Esophagus (tissue), 2 donors: ENCODE data around the gene ZP3. TPM values are rescaled to one million over a fixed set of nuclear protein-coding genes. Genes with fewer than 3 reads are reported as not detected.
A peak's percentile ranks its signal among the peaks of the same experiment; 100 is the strongest.
"Not testable (repeated sequence)": the region's sequence is repeated elsewhere in the genome, so short reads cannot be mapped to it uniquely, and the experiment has no call there.

Experiments
- H3K27ac ChIP-seq, 2 donors: one replicate each; pipeline ENCODE4 v1.5.1; 2013; ENCODE audit warnings: low read depth in 2 of 2, mild to moderate bottlenecking in 2 of 2, inconsistent platforms in 1 of 2, low read length in 1 of 2, moderate library complexity in 1 of 2
- H3K27me3 ChIP-seq, 2 donors: one replicate each; pipeline ENCODE4 v1.6.1; 2013; ENCODE audit warnings: low read length in 2 of 2, control low read depth in 1 of 2, mild to moderate bottlenecking in 1 of 2; ENCODE audit not compliant: insufficient read depth in 2 of 2, control insufficient read depth in 1 of 2
- H3K36me3 ChIP-seq, 2 donors: one replicate each; pipeline ENCODE4 v1.6.1; 2013; ENCODE audit warnings: low read length in 1 of 2; ENCODE audit not compliant: control insufficient read depth in 2 of 2, insufficient read depth in 2 of 2
- H3K4me1 ChIP-seq, 2 donors: one replicate each; pipeline ENCODE4 v1.6.1; 2013; ENCODE audit warnings: low read length in 1 of 2; ENCODE audit not compliant: control insufficient read depth in 2 of 2, insufficient read depth in 2 of 2
- H3K4me3 ChIP-seq, 2 donors: one replicate each; pipeline ENCODE4 v1.5.1; 2013; ENCODE audit warnings: low read length in 2 of 2, mild to moderate bottlenecking in 2 of 2, low read depth in 1 of 2, moderate library complexity in 1 of 2
- H3K9me3 ChIP-seq, 2 donors: one replicate each; pipeline ENCODE4 v1.6.1; 2013; ENCODE audit warnings: mild to moderate bottlenecking in 2 of 2, low read depth in 1 of 2, low read length in 1 of 2, moderate library complexity in 1 of 2; ENCODE audit not compliant: control insufficient read depth in 2 of 2, insufficient read depth in 1 of 2
- WGBS, 2 donors: extraction: QIAGEN DNeasy Blood & Tissue Kit; methylation state at CpG; one replicate each; pipeline ENCODE4 v1.1.7; 2013; 5-methylcytosine and 5-hydroxymethylcytosine counted together
- polyA plus RNA-seq, 2 donors: library from polyadenylated mRNA; stranded (reverse); fragments of 200-250 nt; gene quantifications; one replicate each; pipeline ENCODE4 v1.2.3, GENCODE V29; 2013
- donor health status: healthy with polysubstance abuse.
- donor health status: Bipolar disorder and iron deficiency.

Gene ZP3
- 1 to 10 TPM; 4.3 to 6.9 TPM for polyA plus RNA-seq

GRCh38 chr7:76424413-76425111, at the start of gene ZP3:
ZP3 (plus strand) TSS chr7:76424950; CDS start chr7:76424965, 15 bp downstream.
- peaks cover 0 to 2% of the 10 kb centered on the region in 2 donors for H3K4me1 ChIP-seq
- no peaks in the 10 kb centered on the region for H3K36me3 ChIP-seq
- H3K27me3 ChIP-seq = no peaks in the 10 kb centered on the region
- 79 to 83% methylated on average over 10 of the region's 10 CpGs for WGBS, 2 donors
- no peak within 1 kb of the TSS for H3K4me3 ChIP-seq
- H3K27ac ChIP-seq = peak within 1 kb of the TSS in 1 of 2 donors; percentile 50
- H3K9me3 ChIP-seq = no peaks in the 10 kb centered on the region

GRCh38 chr7:76375251-76375650, 49.5 kb upstream of the ZP3 start:
- WGBS, 2 donors = 87% methylated on average over 9 of the region's 9 CpGs
- Histone ChIP-seq H3K27me3 (no peaks in the 10 kb centered on the region), H3K4me1 (peaks cover 0 to 3% of the 10 kb centered on the region in 2 donors), H3K36me3 (no peaks in the 10 kb centered on the region), H3K4me3 (no peak overlapping the region), H3K27ac (no peak overlapping the region), H3K9me3 (no peaks in the 10 kb centered on the region)

- no peak overlapping the region for H3K4me3 ChIP-seq
- H3K27me3 ChIP-seq = no peaks in the 10 kb centered on the region
- 81 to 83% methylated on average over 9 of the region's 9 CpGs for WGBS, 2 donors
- no peaks in the 10 kb centered on the region for H3K9me3 ChIP-seq
- H3K36me3 ChIP-seq = no peaks in the 10 kb centered on the region
- peaks cover 0 to 6% of the 10 kb centered on the region in 2 donors for H3K4me1 ChIP-seq
- H3K27ac ChIP-seq = no peak overlapping the region
Observed at GRCh38 chr7:76377186-76377918, 47.4 kb upstream of the ZP3 start.

DNA sequence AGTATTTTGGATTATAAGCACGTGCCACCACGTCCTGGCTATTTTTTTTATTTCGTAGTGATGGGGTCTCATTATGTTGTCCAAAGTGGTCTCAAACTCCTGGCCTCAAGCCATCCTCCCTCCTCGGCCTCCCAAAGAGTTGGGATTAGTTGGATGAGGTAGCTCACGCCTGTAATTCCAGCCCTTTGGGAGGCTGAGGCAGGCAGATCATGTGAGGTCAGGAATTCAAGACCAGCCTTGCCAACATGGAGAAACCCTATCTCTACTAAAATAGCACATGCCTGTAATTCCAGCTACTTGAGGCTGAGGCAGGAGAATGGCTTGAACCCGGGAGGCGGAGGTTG, 44.2 kb upstream of the ZP3 start:
- H3K27me3 ChIP-seq = no peaks in the 10 kb centered on the region
- H3K4me3 ChIP-seq = no peak overlapping the region
- H3K9me3 ChIP-seq = no peaks in the 10 kb centered on the region
- no peaks in the 10 kb centered on the region for H3K36me3 ChIP-seq
- peaks cover 0 to 3% of the 10 kb centered on the region in 2 donors for H3K4me1 ChIP-seq
- H3K27ac ChIP-seq = peak overlapping the region; percentile 93 to 94
- WGBS, 2 donors = 63 to 76% methylated on average over 7 of the region's 7 CpGs

DNA sequence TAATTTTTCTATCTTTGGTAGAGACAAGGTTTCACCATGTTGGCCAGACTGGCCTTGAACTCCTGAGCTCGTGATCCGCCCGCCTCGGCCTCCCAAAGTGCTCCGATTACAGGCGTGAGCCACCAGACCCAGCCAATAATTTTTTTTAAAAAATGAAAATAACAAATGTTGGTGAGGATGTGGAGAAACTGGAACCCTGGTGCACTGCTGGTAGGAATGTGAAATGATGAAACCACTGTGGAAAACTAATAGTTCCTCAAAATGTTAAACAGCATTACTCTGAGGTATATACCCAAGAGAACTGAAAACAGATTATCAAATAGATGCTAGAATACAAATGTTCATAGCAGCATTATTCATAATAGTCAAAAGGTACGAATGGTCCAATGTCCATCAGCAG, 42.9 kb upstream of the ZP3 start:
- H3K36me3 ChIP-seq = no peaks in the 10 kb centered on the region
- no peaks in the 10 kb centered on the region for H3K27me3 ChIP-seq
- WGBS, 2 donors = 95 to 96% methylated on average over 7 of the region's 7 CpGs
- no peak overlapping the region for H3K27ac ChIP-seq
- H3K4me3 ChIP-seq = no peak overlapping the region
- H3K9me3 ChIP-seq = no peaks in the 10 kb centered on the region
- peaks cover 0 to 3% of the 10 kb centered on the region in 2 donors for H3K4me1 ChIP-seq

- Histone ChIP-seq H3K4me3 (no peak overlapping the region), H3K4me1 (peaks cover 0 to 3% of the 10 kb centered on the region in 2 donors), H3K27ac (no peak overlapping the region), H3K9me3 (no peaks in the 10 kb centered on the region), H3K27me3 (no peaks in the 10 kb centered on the region), H3K36me3 (no peaks in the 10 kb centered on the region)
- WGBS, 2 donors = 80% methylated on average over 13 of the region's 13 CpGs
Observed at GRCh38 chr7:76383089-76383944, 41.4 kb upstream of the ZP3 start.

DNA sequence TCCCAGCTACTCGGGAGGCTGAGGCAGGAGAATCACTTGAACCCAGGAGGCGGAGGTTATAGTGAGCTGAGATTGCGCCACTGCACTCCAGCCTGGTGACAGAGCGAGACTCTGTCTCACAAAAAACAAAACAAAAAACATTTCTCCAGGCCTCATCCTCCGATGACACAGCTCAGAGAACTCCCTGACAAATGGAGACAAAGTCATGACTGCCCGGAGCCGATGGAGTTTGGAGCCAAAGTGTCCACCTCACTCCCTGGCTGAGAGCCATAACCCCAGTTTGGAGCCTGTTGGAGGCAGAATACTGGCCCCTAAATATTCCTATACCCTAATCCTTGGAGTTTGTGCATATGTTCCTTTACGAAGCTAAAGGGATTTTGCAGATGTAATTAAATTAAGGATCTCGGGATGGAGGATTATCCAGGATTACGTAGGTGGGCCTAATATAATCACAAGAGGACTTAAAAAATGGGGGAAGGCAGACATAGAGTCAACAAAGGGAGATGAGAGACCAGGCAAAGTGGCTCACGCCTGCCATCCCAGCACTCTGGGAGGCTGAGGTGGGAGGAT, 38.0 kb upstream of the ZP3 start:
- H3K4me1 ChIP-seq = no peaks in the 10 kb centered on the region
- no peaks in the 10 kb centered on the region for H3K9me3 ChIP-seq
- H3K27me3 ChIP-seq = no peaks in the 10 kb centered on the region
- no peak overlapping the region for H3K27ac ChIP-seq
- WGBS, 2 donors = 83 to 86% methylated on average over 11 of the region's 11 CpGs
- H3K36me3 ChIP-seq = no peaks in the 10 kb centered on the region
- no peak overlapping the region for H3K4me3 ChIP-seq

DNA sequence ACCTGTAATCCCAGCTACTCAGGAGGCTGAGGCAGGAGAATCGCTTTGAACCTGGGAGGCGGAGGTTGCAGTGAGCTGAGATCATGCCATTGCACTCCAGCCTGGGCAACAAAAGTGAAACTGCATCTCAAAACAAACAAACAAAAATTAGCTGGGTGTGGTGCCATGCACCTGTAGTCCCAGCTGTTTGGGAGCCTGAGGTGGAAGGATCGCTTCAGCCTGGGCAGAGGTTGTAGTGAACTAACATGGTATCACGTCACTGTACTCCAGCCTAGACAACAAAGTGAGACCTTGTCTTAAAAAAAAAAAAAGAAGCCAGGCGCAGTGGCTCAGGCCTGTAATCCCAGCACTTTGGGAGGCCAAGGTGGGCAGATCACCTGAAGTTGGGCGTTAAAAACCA, 37.0 kb upstream of the ZP3 start:
- H3K4me1 ChIP-seq, H3K27me3 ChIP-seq, H3K27ac ChIP-seq, H3K9me3 ChIP-seq, H3K4me3 ChIP-seq, H3K36me3 ChIP-seq: not testable (repeated sequence)
- 86 to 94% methylated on average over 6 of the region's 6 CpGs for WGBS, 2 donors

GRCh38 chr7:76390092-76390491, 34.7 kb upstream of the ZP3 start:
- Histone ChIP-seq H3K27ac (no peak overlapping the region), H3K4me1 (peaks cover 0 to 2% of the 10 kb centered on the region in 2 donors), H3K27me3 (no peaks in the 10 kb centered on the region), H3K9me3 (no peaks in the 10 kb centered on the region), H3K36me3 (no peaks in the 10 kb centered on the region), H3K4me3 (no peak overlapping the region)
- WGBS, 2 donors = 95 to 96% methylated on average over 13 of the region's 13 CpGs
